Pancreas (tissue), 10 donors: ENCODE measurements around the gene ROPN1. TPM values are rescaled to one million over a fixed set of nuclear protein-coding genes. Genes with fewer than 3 reads are reported as not detected.

ENCODE experiments used
- ATAC-seq, 4 donors: fragments of 200-7000 bp; cut with Tn5 transposase; one replicate each; pipeline versions ENCODE4 v1.8.0 to v1.9.1; 2020; ENCODE audit warnings: mild to moderate bottlenecking in 4 of 4, moderate library complexity in 4 of 4
- DNase-seq, 6 donors: peaks; one replicate each; pipeline ENCODE4 v3.0.0-alpha.2; 2020
- FAIRE-seq: peaks from 2 replicates; lab custom pipeline; 2012; peaks lifted over from hg19 to GRCh38; lab: Jason Lieb, UNC
- H3K27ac ChIP-seq, 4 donors: fragments of 200-600 bp; sonication (generic); 1 replicate in 3 of 4; 2 replicates in 1 of 4; pipeline versions ENCODE4 v1.5.0 to v1.8.0; 2020
- H3K27me3 ChIP-seq, 4 donors: fragments of 200-600 bp; one replicate each; pipeline ENCODE4 v1.8.0; 2021
- H3K36me3 ChIP-seq, 3 donors: fragments of 200-600 bp; sonication (generic) in 1 of 3; one replicate each; pipeline versions ENCODE4 v1.5.0 to v1.8.0; 2020 to 2021
- H3K4me1 ChIP-seq, 3 donors: fragments of 200-600 bp; one replicate each; pipeline ENCODE4 v1.8.0; 2021
- H3K4me3 ChIP-seq, 4 donors: fragments of 200-600 bp; sonication (generic) in 2 of 4; one replicate each; pipeline versions ENCODE4 v1.5.0 to v1.8.0; 2020 to 2021
- H3K9me3 ChIP-seq, 4 donors: fragments of 200-600 bp; one replicate each; pipeline ENCODE4 v1.8.0; 2021
- CTCF ChIP-seq, 4 donors: fragments of 200-600 bp; sonication (generic) in 3 of 4; IDR thresholded peaks; one replicate each; pipeline versions ENCODE4 v1.5.0 to v1.8.0; 2021; ENCODE audit warnings: antibody characterized with exemption in 4 of 4
- WGBS, 2 donors: extraction: QIAGEN DNeasy Blood & Tissue Kit; methylation state at CpG; one replicate each; pipeline ENCODE4 v1.1.7; 2013; 5-methylcytosine and 5-hydroxymethylcytosine counted together
- intact Hi-C, 3 donors: fragments of 100-400 bp; cut with DNase I; formaldehyde crosslinking; loops; one replicate each; pipeline versions ENCODE4 v1.11.1 to v1.14.2; 2022
- polyA plus RNA-seq, 2 donors: library from polyadenylated mRNA; stranded (reverse); fragments of 200-250 nt; gene quantifications; one replicate each; pipeline ENCODE4 v1.2.3, GENCODE V29; 2013
- total RNA-seq, 6 donors: library from RNA; stranded (reverse); fragmentation: NEBNext Ultra II Directional in 4 of 6; extraction: Animal tissue kit (Norgen Biotek cat#: 25700) in 4 of 6; gene quantifications; one replicate each; pipeline versions ENCODE4 v1.2.1 to v1.2.4, GENCODE V29; 2021 to 2023
- donor health status: healthy with polysubstance abuse.
- donor health status: DM: no; HTN: no; CAD: no; lungs with moderate emphysema.
- donor health status: DM: no; HTN: no; CAD: no.
- donor health status: control.
- donor health status: control.
- donor health status: Bipolar disorder and iron deficiency.
- donor health status: DM: yes; HTN: yes; CAD: no.
- donor health status: DM: no; HTN: no; CAD: no.
- donor health status: DM: no; HTN: no; CAD: no.
- donor health status: DM: yes; HTN: yes; CAD: no.

ROPN1 gene
- total and polyA plus RNA-seq, 8 donors: not detected

GRCh38 chr3:123941121-123941520, 50.8 kb downstream of the ROPN1 start:
- no peaks in the 10 kb centered on the region for H3K27me3 ChIP-seq
- ATAC-seq (no peak), DNase-seq (no peak), FAIRE-seq (no peak)
- WGBS, 2 donors: 56 to 71% methylated on average over 2 of the region's 2 CpGs
- H3K9me3 ChIP-seq: no peaks in the 10 kb centered on the region
- H3K4me3 ChIP-seq: no peak overlapping the region
- peaks cover 0 to 6% (median 0%) of the 10 kb centered on the region in 3 donors for H3K4me1 ChIP-seq
- H3K27ac ChIP-seq: no peak overlapping the region
- H3K36me3 ChIP-seq: no peaks in the 10 kb centered on the region
- TF ChIP-seq CTCF (IDR thresholded peaks at IDR 0.05): peak in 1 of 4 donors; percentile 11
- intact Hi-C loops: no loop called here

GRCh38 chr3:123939706-123940105, 52.2 kb downstream of the ROPN1 start:
- no peak for TF ChIP-seq CTCF (IDR thresholded peaks at IDR 0.05)
- Histone ChIP-seq H3K4me1 (no peaks in the 10 kb centered on the region), H3K27me3 (no peaks in the 10 kb centered on the region), H3K4me3 (no peak overlapping the region), H3K36me3 (no peaks in the 10 kb centered on the region), H3K27ac (no peak overlapping the region), H3K9me3 (no peaks in the 10 kb centered on the region)
- intact Hi-C loops: no loop called here
- FAIRE-seq (no peak), ATAC-seq (no peak), DNase-seq (no peak)
- WGBS, 2 donors: 88 to 91% methylated on average over 2 of the region's 2 CpGs

GRCh38 chr3:123936400-123936799, 55.5 kb downstream of the ROPN1 start:
- H3K27ac ChIP-seq: no peak overlapping the region
- H3K4me1 ChIP-seq: no peaks in the 10 kb centered on the region
- H3K4me3 ChIP-seq: no peak overlapping the region
- DNase-seq (no peak), FAIRE-seq (peak; percentile 78), ATAC-seq (no peak)
- no peaks in the 10 kb centered on the region for H3K9me3 ChIP-seq
- intact Hi-C loops: no loop called here
- peaks cover 0 to 3% (median 0%) of the 10 kb centered on the region in 3 donors for H3K36me3 ChIP-seq
- 79 to 85% methylated on average over 2 of the region's 2 CpGs for WGBS, 2 donors
- no peak for TF ChIP-seq CTCF (IDR thresholded peaks at IDR 0.05)
- H3K27me3 ChIP-seq: no peaks in the 10 kb centered on the region

- H3K9me3 ChIP-seq: no peaks in the 10 kb centered on the region
- no peak overlapping the region for H3K27ac ChIP-seq
- H3K36me3 ChIP-seq: peaks cover 0 to 3% (median 0%) of the 10 kb centered on the region in 3 donors
- no peak for FAIRE-seq
- TF ChIP-seq CTCF (IDR thresholded peaks at IDR 0.05): no peak
- ATAC-seq: no peak
- H3K4me3 ChIP-seq: no peak overlapping the region
- H3K27me3 ChIP-seq: no peaks in the 10 kb centered on the region
- intact Hi-C loops: no loop called here
- H3K4me1 ChIP-seq: no peaks in the 10 kb centered on the region
- DNase-seq: no peak
Observed at GRCh38 chr3:123935830-123936229, 56.1 kb downstream of the ROPN1 start.

- H3K36me3 ChIP-seq: peaks cover 0 to 3% (median 0%) of the 10 kb centered on the region in 3 donors
- intact Hi-C loops: no loop called here
- ATAC-seq: no peak
Observed at GRCh38 chr3:123934250-123934649, 57.7 kb downstream of the ROPN1 start.

More at GRCh38 chr3:123934250-123934649, 57.7 kb downstream of the ROPN1 start:
- TF ChIP-seq CTCF (IDR thresholded peaks at IDR 0.05): no peak
- H3K9me3 ChIP-seq: no peaks in the 10 kb centered on the region
- H3K27ac ChIP-seq: no peak overlapping the region
- H3K4me1 ChIP-seq: no peaks in the 10 kb centered on the region
- no peak overlapping the region for H3K4me3 ChIP-seq
- FAIRE-seq (no peak), DNase-seq (no peak)
- no peaks in the 10 kb centered on the region for H3K27me3 ChIP-seq
- 64 to 70% methylated on average over 2 of the region's 2 CpGs for WGBS, 2 donors
